Colonic mucosa (tissue), 4 donors: ENCODE results near the gene GUCY2C. TPM values are rescaled to one million over a fixed set of nuclear protein-coding genes. Genes with fewer than 3 reads are reported as not detected.
"Not testable (repeated sequence)": the region's sequence is repeated elsewhere in the genome, so short reads cannot be mapped to it uniquely, and the experiment has no call there.

Experiments used
- DNase-seq: peaks from one replicate; pipeline ENCODE4 v3.0.0-alpha.2; 2020
- H3K27ac ChIP-seq: fragments of 200-600 bp; one replicate; pipeline ENCODE4 v1.8.0; 2021
- H3K27me3 ChIP-seq: fragments of 200-600 bp; one replicate; pipeline ENCODE4 v1.8.0; 2021
- H3K36me3 ChIP-seq: fragments of 200-600 bp; one replicate; pipeline ENCODE4 v1.8.0; 2021
- H3K4me1 ChIP-seq: fragments of 200-600 bp; one replicate; pipeline ENCODE4 v1.8.0; 2021; ENCODE audit warnings: mild to moderate bottlenecking
- H3K4me3 ChIP-seq: fragments of 200-600 bp; one replicate; pipeline ENCODE4 v1.8.0; 2021
- H3K9ac ChIP-seq, 2 donors: one replicate each; pipeline ENCODE4 v1.7.0; 2013; ENCODE audit warnings: control low read depth in 2 of 2, low read depth in 2 of 2, low read length in 2 of 2
- H3K9me3 ChIP-seq: fragments of 200-600 bp; one replicate; pipeline ENCODE4 v1.8.0; 2021
- intact Hi-C: fragments of 100-400 bp; cut with DNase I; formaldehyde crosslinking; loops from one replicate; pipeline ENCODE4 v1.14.1; 2022
- total RNA-seq, 2 donors: library from RNA; stranded (reverse); fragmentation: NEBNext Ultra II Directional in 1 of 2; extraction: Animal tissue kit (Norgen Biotek cat#: 25700) in 1 of 2; gene quantifications; one replicate each; pipeline ENCODE4 v1.2.1, GENCODE V29; 2021
- TF ChIP-seq, protein P1 (sequence below): fragments of 200-600 bp; IDR thresholded peaks from one replicate; pipeline ENCODE4 v1.8.0; 2022; ENCODE audit warnings: antibody characterized with exemption, mild to moderate bottlenecking
- donor health status: healthy.
- donor health status: DM: no; HTN: no; CAD: no.
- donor health status: DM: no; HTN: no; CAD: no.

Gene GUCY2C
- total RNA-seq, 2 donors from 2014 or later, result 52.2 to 74.6 TPM

- Histone ChIP-seq H3K9ac (no peak overlapping the region), H3K4me3 (no peak overlapping the region), H3K4me1 (no peaks in the 10 kb centered on the region), H3K27me3 (no peaks in the 10 kb centered on the region), H3K9me3 (no peaks in the 10 kb centered on the region), H3K36me3 (no peaks in the 10 kb centered on the region), H3K27ac (no peak overlapping the region)
- intact Hi-C loops, result no loop called here
- DNase-seq, result no peak
- TF ChIP-seq, protein P1, sequence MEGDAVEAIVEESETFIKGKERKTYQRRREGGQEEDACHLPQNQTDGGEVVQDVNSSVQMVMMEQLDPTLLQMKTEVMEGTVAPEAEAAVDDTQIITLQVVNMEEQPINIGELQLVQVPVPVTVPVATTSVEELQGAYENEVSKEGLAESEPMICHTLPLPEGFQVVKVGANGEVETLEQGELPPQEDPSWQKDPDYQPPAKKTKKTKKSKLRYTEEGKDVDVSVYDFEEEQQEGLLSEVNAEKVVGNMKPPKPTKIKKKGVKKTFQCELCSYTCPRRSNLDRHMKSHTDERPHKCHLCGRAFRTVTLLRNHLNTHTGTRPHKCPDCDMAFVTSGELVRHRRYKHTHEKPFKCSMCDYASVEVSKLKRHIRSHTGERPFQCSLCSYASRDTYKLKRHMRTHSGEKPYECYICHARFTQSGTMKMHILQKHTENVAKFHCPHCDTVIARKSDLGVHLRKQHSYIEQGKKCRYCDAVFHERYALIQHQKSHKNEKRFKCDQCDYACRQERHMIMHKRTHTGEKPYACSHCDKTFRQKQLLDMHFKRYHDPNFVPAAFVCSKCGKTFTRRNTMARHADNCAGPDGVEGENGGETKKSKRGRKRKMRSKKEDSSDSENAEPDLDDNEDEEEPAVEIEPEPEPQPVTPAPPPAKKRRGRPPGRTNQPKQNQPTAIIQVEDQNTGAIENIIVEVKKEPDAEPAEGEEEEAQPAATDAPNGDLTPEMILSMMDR, result no peak
These were observed 7.3 kb downstream of the GUCY2C start for GRCh38 chr12:14689144-14689543.

DNA sequence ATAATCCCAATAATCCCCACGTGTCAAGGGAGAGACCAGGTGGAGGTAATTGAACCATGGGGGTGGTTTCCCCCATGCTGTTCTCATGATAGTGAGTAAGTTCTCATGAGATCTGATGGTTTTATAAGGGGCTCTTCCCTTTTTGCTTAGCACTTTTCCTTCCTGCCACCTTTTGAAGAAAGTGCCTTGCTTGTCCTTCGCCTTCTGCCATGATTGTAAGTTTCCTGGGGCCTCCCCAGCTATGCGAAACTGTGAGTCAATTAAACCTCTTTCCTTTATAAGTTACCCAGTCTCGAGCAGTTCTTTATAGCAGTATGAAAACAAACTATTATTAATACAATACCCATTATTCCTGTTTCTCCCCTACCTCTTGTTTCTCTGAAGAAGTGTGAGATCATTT is 14.2 kb downstream of the GUCY2C start:
- intact Hi-C loops, H3K27me3 ChIP-seq: not testable (repeated sequence)

DNA sequence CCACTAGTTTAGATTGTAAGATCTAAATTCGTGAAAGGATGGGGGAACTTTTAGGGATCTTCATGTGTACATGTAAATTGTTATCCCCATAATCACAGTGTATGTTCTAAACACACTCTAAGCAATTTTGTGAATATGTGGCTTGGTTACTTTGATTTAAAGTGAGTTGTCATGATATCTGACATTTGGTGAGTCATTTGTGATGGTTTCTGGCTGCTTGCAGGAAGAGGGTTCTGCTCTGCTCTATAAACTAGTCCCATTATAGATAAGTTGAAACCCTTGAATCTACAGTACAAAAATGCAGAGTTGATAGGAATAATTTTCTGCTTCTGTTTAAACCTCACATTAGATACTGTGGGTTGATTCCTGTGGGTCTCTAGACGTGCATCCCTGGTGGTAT is 14.8 kb downstream of the GUCY2C start:
- TF ChIP-seq, protein P1, result no peak
- no peaks in the 10 kb centered on the region for H3K4me1 ChIP-seq
- no peak overlapping the region for H3K4me3 ChIP-seq
- no peaks in the 10 kb centered on the region for H3K27me3 ChIP-seq
- no peak overlapping the region for H3K9ac ChIP-seq
- no peak for DNase-seq
- no peaks in the 10 kb centered on the region for H3K9me3 ChIP-seq
- H3K36me3 ChIP-seq, result no peaks in the 10 kb centered on the region
- no peak overlapping the region for H3K27ac ChIP-seq
- intact Hi-C loops, result no loop called here

More for the DNA sequence above, 14.2 kb downstream of the GUCY2C start:
- H3K27ac ChIP-seq, H3K9me3 ChIP-seq, DNase-seq, H3K9ac ChIP-seq, H3K36me3 ChIP-seq, H3K4me1 ChIP-seq, H3K4me3 ChIP-seq: not testable (repeated sequence)

GRCh38 chr12:14681190-14681589 is 15.2 kb downstream of the GUCY2C start:
- no peaks in the 10 kb centered on the region for H3K9me3 ChIP-seq
- DNase-seq, result no peak
- H3K27me3 ChIP-seq, result no peaks in the 10 kb centered on the region
- no peaks in the 10 kb centered on the region for H3K4me1 ChIP-seq
- no peak overlapping the region for H3K9ac ChIP-seq
- H3K36me3 ChIP-seq, result no peaks in the 10 kb centered on the region
- TF ChIP-seq, protein P1, result no peak
- no peak overlapping the region for H3K27ac ChIP-seq
- no peak overlapping the region for H3K4me3 ChIP-seq
- intact Hi-C loops, result no loop called here

GRCh38 chr12:14678547-14679150 is 17.8 kb downstream of the GUCY2C start:
- Histone ChIP-seq H3K4me3 (no peak overlapping the region), H3K27ac (no peak overlapping the region), H3K27me3 (no peaks in the 10 kb centered on the region), H3K9ac (no peak overlapping the region), H3K36me3 (peaks cover 3% of the 10 kb centered on the region), H3K9me3 (no peaks in the 10 kb centered on the region), H3K4me1 (no peaks in the 10 kb centered on the region)
- DNase-seq, result no peak
- intact Hi-C loops, result no loop called here
- TF ChIP-seq, protein P1, result no peak

DNA sequence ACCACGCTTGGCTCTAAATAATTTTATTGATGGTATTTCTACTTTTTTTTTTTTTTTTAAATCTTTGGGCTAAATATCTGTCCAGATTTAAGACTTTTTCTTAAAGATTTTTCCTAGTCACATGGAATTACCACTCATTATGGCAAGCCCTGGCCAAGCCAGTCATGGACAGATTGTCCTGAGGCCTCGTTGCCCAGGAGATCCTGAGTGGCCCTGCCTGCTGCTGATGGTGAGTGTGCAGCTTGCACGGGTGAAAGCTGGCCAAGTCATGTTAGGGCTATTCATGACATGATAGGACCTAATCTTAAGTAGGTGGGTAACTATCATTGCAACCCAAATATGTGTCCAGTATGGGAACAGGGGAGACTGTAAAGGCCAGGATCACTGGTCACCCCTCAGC is 27.8 kb downstream of the GUCY2C start:
- H3K9ac ChIP-seq, result no peak overlapping the region
- no peaks in the 10 kb centered on the region for H3K9me3 ChIP-seq
- no peak overlapping the region for H3K4me3 ChIP-seq
- no peaks in the 10 kb centered on the region for H3K4me1 ChIP-seq
- H3K27ac ChIP-seq, result no peak overlapping the region
- no peaks in the 10 kb centered on the region for H3K36me3 ChIP-seq
- DNase-seq, result no peak
- TF ChIP-seq, protein P1, result no peak
- intact Hi-C loops, result loop anchor here (10.0 kb wide), 1 partner anchor 434 kb away; no protein-coding TSS in a partner anchor
- H3K27me3 ChIP-seq, result no peaks in the 10 kb centered on the region
